GM10248 (cell line): ENCODE results near the gene ZNF654.

Source experiments
- CTCF ChIA-PET: fragments of 300-600 bp; sonication (Branson Sonifier 250); formaldehyde crosslinking; extraction: SDS; loops from one replicate; lab custom pipeline; 2021; ENCODE audit warnings: antibody characterized with exemption; lab: Yijun Ruan, JAX
- POLR2A ChIA-PET: fragments of 350-650 bp; sonication (Branson Sonifier 250); formaldehyde crosslinking; extraction: SDS; loops from one replicate; lab custom pipeline; 2020; ENCODE audit warnings: antibody characterized with exemption; lab: Yijun Ruan, JAX
- DNase-seq: peaks from one replicate; pipeline ENCODE4 v3.0.0; 2012; ENCODE audit errors: extremely low spot score
- CTCF ChIP-seq: IDR thresholded peaks from 2 replicates; pipeline ENCODE4 v1.5.1; 2012; ENCODE audit warnings: mild to moderate bottlenecking, low read depth; ENCODE audit errors: extremely low read depth, missing control alignments, control extremely low read depth

The ZNF654 gene

GRCh38 chr3:88046766-88047165, 12.3 kb upstream of the ZNF654 start:
- DNase-seq: no peak
- ChIA-PET CTCF (interaction anchor here (0.9 to 1.3 kb wide), 2 partner anchors 10 to 12 kb away, joined by 3 read pairs; partner anchors contain the start of gene CGGBP1), POLR2A (no interaction called here)
- TF ChIP-seq CTCF: no peak

- ChIA-PET POLR2A (interaction anchor here (0.9 to 1.0 kb wide), 2 partner anchors 92 to 95 kb away, joined by 4 to 8 read pairs; partner anchors contain the start of gene C3orf38), CTCF (interaction anchor here (0.9 to 1.0 kb wide), 3 partner anchors 11 to 56 kb away, joined by 3 to 7 read pairs (median 5); no protein-coding TSS in a partner anchor)
- peak; percentile 10 for TF ChIP-seq CTCF
Measured at GRCh38 chr3:88057630-88058305, 1.3 kb upstream of the ZNF654 start.

GRCh38 chr3:88058306-88058580, 812 bp upstream of the ZNF654 start:
- TF ChIP-seq CTCF: no peak
- DNase-seq: no peak
- ChIA-PET POLR2A (interaction anchor here (0.9 to 1.0 kb wide), 2 partner anchors 92 to 95 kb away, joined by 4 to 8 read pairs; partner anchors contain the start of gene C3orf38), CTCF (interaction anchor here (0.9 to 1.0 kb wide), 2 partner anchors 11 to 55 kb away, joined by 3 to 5 read pairs; no protein-coding TSS in a partner anchor)

More at GRCh38 chr3:88057630-88058305, 1.3 kb upstream of the ZNF654 start:
- DNase-seq: no peak

GRCh38 chr3:88059380-88060170, 520 bp downstream of the ZNF654 start:
- no peak for TF ChIP-seq CTCF
- POLR2A ChIA-PET: no interaction called here
- DNase-seq: peak; percentile 13
- CTCF ChIA-PET: interaction anchor here (1.0 to 1.3 kb wide), 2 partner anchors 16 to 54 kb away, joined by 3 to 5 read pairs; no protein-coding TSS in a partner anchor

GRCh38 chr3:88061746-88062145, 2.7 kb downstream of the ZNF654 start:
- no peak for DNase-seq

More at GRCh38 chr3:88061746-88062145, 2.7 kb downstream of the ZNF654 start:
- no peak for TF ChIP-seq CTCF
- CTCF ChIA-PET: interaction anchor here (1.0 to 1.3 kb wide), 2 partner anchors 9 to 45 kb away, joined by 3 read pairs; no protein-coding TSS in a partner anchor
- POLR2A ChIA-PET: no interaction called here
